ENCODE measurements around the gene SMAD6.

The SMAD6 gene

GRCh38 chr15:66702035-66702786 is at the start of gene SMAD6:
SMAD6 (plus strand) TSS chr15:66702236; CDS start chr15:66703259, 1,023 bp downstream.
- DNase-seq: peak; percentile 73

DNA sequence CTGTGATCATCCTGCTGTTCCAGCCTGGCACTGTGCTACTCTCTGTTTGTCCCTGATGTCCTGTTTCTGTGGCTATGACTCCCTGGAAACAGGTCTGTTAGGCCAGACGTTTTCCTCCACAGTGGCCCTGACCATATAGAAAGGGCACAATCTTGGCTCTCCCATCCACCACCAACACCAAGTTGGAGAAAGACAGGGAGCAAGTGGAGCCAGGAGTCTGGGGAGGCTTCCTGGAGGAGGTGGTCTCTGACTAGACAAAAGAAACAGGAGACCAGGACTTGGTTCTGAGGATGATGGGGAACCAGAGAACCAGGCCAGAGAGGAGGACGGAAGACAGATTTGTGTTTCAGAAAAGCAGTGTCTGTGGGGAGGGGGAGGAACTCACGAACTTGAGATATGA is 49.2 kb upstream of the SMAD6 start:
- DNase-seq: no peak

DNA sequence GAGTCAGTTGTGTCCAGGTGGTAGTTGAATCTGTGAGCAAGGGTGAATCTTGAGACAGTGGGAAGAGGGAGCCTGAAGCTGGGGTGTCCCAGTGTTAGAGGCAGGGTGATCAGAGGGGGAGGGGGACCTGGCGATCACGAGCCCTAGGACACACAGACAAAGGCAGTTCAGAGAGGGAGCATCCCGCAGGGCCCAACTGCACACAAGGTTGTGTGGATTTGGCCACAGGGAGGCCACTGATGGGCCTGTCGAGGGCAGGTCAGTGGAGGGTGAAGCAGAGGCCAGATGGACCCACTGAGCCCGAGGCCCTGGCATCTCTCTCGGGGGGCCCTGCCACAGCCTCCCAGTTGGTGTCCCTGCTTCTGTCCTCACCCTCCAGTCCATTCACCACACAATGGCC is 48.6 kb upstream of the SMAD6 start:
- no peak for DNase-seq

GRCh38 chr15:66653852-66654251 is 48.2 kb upstream of the SMAD6 start:
- no peak for DNase-seq

- no peak for DNase-seq
Measured at GRCh38 chr15:66654361-66654738, 47.7 kb upstream of the SMAD6 start.

- peak; percentile 6 for DNase-seq
Measured at GRCh38 chr15:66654739-66655375, 47.2 kb upstream of the SMAD6 start.

DNA sequence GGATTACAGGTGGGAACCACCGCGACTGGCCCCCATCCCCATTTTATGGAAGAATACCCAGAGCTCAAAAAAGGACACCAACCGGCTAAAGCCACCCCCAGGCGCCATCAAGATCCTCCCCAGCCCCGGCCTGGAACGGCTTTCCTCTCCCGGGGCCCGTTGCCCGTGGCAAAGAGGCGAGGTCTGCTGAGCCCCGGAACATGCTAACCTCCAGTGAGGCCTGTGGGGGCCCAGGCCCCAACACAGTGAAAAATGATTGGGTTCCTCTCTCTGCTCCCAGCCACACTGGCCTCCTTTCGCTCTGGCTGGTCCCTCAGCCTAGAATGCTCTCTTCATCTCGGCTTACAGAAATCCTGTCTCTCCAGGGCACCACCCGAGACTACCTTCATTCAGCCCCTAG is 46.5 kb upstream of the SMAD6 start:
- no peak for DNase-seq

GRCh38 chr15:66655997-66656396 is 46.0 kb upstream of the SMAD6 start:
- no peak for DNase-seq

GRCh38 chr15:66657185-66658020 is 44.6 kb upstream of the SMAD6 start:
- DNase-seq: no peak

- no peak for DNase-seq
Measured at GRCh38 chr15:66658044-66658443, 44.0 kb upstream of the SMAD6 start.

DNA sequence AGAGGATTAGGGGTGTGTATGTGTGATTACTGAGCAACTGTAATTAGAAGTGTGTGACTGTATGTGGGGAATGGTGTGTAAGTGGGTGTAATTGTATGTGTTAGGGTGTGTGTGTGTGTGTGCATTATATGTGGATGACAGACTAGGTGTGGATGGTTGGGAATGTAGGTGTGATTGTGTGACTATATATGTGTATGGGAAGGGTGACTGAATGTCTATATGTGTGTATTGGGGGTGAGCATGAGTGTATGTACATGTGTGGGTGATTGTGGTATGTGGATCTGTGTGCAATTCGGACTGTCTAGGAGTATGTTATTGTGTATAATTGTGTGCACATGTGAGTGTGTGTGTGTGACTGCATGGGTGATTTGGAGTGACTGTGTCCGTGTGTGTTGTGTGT is 43.2 kb upstream of the SMAD6 start:
- no peak for DNase-seq

- DNase-seq: no peak
Measured at GRCh38 chr15:66659384-66659783, 42.7 kb upstream of the SMAD6 start.

DNA sequence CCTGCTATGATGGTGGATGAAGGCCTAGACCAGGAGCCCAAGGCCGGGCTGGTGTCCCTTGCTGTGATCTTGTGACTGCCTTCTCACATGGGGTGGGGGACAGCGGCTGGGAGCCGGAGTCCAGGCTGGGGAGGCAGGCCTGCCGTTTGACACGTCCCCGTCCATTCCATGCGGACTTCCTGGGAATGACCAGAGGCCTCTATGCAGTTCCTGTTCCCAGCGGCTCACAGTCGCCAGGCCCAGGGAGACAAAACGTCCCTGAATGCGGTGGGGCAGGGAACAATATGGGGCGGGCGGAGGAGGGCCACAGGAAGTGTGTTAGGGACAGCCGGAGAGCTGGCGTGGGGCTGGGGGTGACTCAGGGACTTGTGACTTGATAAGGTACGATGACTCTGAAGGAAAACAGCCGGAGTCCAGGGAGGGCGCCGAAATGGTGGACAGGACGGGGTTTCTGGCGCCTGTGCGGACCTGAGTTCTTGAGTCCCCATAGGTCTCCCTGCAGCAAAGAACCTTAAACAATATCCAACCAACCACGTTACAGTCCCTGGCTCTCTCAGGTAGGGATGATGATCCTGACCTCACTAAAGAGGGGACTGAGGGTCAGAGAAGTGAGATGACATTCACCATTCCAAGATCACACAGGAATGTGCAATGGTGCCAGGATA is 40.5 kb upstream of the SMAD6 start:
- no peak for DNase-seq

- DNase-seq: no peak
Measured at GRCh38 chr15:66662522-66662921, 39.5 kb upstream of the SMAD6 start.

GRCh38 chr15:66663664-66664063 is 38.4 kb upstream of the SMAD6 start:
- no peak for DNase-seq

DNA sequence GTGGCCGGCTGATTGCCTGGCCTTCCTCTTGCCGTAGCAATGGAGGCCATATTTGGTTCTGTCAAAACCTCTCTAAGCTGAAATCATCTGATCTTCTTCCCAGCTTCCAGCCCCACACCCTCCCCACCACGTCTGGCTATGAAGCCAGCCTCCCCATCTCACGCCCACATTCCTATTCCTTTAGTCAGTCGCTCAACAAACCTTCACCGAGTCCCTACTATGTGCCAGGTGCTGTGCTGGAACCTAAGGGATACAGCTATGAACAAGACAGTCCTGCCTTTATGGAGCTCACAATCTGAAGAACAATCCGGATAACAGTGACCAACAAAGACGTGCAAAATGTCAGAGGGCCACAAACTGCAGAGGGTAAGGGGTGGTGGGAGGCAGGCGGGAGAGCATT is 31.9 kb upstream of the SMAD6 start:
- DNase-seq: no peak

DNA sequence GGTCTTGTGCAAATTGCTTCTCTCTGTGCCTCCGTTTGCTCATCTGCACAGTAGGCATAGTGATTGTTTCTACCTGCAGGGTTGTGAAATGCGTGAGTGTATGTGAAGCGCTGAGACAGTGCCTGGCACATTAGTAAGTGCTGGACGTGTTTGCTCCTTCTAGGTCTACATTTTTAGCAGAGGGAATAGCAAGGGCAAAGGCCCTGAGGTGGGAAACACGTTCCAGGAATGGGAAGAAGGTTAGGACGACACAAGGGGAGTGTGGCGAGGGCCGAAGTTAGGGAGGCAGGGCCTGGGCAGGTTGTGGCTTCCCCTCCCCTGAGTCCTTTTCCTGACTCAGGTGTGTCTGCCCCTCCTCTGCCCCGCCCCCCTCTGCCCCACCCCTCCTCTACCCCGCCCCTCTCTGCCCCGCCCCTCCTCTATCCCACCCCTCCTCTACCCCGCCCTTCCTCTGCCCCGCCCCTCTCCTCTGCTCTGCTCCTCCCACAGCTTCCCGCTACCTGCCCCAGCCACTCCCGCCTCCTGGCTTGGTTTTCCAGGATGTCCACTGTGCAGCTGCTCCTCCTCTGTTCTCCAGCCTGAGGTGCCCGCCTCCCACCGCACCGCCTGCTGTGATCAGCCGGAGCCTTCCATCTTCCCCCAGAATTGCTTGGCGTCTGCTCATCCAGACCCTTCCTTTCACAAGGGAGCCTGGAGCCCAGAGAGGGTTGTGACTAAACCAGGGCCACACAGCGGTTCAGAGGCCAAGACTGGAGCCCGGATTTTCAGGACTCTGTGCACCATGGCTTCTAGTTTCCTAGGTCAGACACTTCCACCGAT is 31.1 kb upstream of the SMAD6 start:
- DNase-seq: no peak

DNA sequence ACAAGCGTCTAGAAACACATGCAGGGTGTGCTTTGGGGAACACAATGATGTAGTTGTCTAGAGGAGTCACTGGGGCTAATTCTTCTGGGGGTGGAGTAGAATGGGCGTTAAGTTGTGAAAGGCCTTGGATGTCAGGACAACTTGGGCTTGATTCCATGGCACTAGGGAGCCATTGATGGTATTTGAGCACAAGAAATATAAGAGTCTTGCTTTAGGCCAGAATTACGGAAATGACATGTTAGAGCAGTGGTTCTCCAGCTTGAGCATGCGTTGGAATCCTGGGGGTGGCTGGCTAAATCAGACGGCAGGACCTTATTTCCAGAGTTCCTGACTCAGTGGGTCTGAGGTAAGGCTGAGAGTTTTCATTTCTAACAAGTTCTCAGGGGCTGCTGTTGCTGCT is 29.2 kb upstream of the SMAD6 start:
- no peak for DNase-seq

DNA sequence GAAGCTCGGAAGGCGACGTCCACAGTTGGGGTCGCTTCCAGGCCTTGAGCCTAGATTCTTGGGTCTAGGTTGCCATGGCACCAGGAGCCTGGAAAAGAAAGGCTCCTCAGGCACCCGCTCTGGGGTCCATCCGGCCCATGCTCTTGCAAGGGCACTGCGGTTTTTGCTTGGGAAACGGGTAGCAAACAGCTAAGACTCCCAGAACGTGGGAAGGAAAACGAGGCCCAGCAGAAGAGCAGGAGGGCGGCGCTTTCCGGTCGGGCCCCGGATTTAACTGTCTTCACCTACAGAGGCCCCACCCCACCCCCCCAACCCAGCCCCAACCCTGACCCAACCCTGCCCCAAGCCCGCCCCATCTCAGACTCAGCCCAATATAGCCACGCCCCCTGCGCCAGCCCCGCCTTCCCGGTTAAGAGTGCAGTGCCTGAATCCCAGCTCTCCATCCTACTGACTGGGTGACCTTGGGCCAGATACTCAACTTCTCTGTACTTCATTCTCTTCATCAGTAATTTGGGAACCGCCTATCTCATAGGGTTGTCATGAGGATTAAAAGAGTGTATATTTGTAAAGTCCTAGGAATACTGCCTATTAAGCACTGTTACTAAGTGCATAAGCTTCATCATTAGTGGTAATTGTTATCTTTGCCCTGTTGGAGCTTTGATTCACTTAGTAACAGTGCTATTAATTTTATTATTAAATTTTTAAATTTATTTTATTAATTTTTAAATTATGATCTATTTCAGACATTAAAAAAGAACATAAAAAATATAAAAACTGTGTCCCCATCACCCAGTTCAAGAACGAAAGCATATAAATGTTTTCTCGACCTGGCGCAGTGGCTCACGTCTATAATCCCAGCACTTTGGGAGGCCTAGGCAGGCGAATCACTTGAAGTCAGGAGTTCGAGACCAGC is 28.4 kb upstream of the SMAD6 start:
- DNase-seq: peak; percentile 23

DNA sequence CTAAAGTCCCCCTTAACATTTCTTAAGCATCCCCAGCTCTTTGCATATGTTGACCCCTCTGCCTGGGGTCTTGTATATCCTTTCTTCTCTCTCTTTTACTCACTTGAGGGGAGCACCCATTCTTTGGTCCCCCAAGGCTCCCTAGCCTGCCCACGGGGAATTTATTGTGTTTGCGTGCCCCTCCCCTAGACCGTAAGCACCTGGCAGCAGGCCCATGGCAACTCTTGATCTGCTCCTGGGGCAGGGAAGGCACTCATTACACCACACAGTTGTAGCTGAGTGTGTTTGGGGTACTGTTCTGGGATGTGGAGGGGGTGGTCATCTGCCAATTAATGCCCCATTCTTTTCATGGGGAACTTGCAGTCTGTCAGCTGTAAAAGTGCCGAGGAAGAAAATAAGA is 27.3 kb upstream of the SMAD6 start:
- DNase-seq: no peak

DNA sequence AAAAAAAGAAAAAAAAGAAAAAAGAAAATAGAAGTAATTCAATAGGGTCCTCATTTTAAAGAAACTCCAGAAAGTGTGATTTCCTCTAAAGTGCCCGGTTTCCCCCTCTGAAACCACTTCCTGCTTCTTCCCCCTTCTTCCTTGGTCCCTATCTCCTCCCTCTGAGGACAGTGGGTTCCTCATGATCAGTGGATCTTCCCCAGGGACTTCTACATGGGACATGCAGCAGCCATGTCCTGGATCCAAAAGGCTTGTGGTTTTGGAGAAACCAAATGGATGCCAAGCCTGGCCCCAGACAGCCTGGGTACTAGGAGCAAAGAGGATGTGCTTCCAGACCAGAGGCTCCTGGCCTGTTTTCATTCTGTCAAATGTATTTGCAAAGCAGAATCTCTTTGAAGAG is 26.6 kb upstream of the SMAD6 start:
- DNase-seq: no peak
